Activated CD8-positive, alpha-beta T cell treated with anti-CD3 and anti-CD28 coated beads for 36 hours (primary cell): Measurements from ENCODE around the gene TMEM14C. TPM values are rescaled to one million over a fixed set of nuclear protein-coding genes. Genes with fewer than 3 reads are reported as not detected.
"Not testable (repeated sequence)": the region's sequence is repeated elsewhere in the genome, so short reads cannot be mapped to it uniquely, and the experiment has no call there.

ENCODE experiments used
- ATAC-seq: fragments of 200-7000 bp; cut with Tn5 transposase; one replicate; pipeline ENCODE4 v1.10.0; 2021; ENCODE audit warnings: mild to moderate bottlenecking, moderate library complexity
- CTCF ChIA-PET: fragments of 350-600 bp; sonication (Branson Sonifier 250); formaldehyde crosslinking; loops from one replicate; lab custom pipeline; 2021; ENCODE audit warnings: antibody characterized with exemption; lab: Charles Lee
- POLR2A ChIA-PET: fragments of 350-600 bp; sonication (Branson Sonifier 250); formaldehyde crosslinking; loops from one replicate; lab custom pipeline; 2021; ENCODE audit warnings: antibody characterized with exemption; lab: Charles Lee
- DNase-seq: peaks from one replicate; pipeline ENCODE4 v3.0.0-alpha.2; 2020
- H3K27ac Mint-ChIP-seq: one replicate; pipeline ENCODE4 v1.8.0; 2021; ENCODE audit warnings: mild to moderate bottlenecking, mixed read lengths
- H3K27me3 Mint-ChIP-seq: one replicate; pipeline ENCODE4 v1.8.0; 2021; ENCODE audit warnings: mixed read lengths
- H3K36me3 Mint-ChIP-seq: one replicate; pipeline ENCODE4 v1.8.0; 2021; ENCODE audit warnings: low read depth, mixed read lengths
- H3K4me1 Mint-ChIP-seq: one replicate; pipeline ENCODE4 v1.8.0; 2021; ENCODE audit warnings: low read depth, mixed read lengths
- H3K4me3 Mint-ChIP-seq: one replicate; pipeline ENCODE4 v1.8.0; 2021; ENCODE audit warnings: mild to moderate bottlenecking, moderate library complexity, mixed read lengths
- H3K9me3 Mint-ChIP-seq: one replicate; pipeline ENCODE4 v1.8.0; 2021; ENCODE audit warnings: mixed read lengths
- intact Hi-C: fragments of 100-400 bp; cut with micrococcal nuclease; formaldehyde crosslinking; loops from one replicate; pipeline ENCODE4 v1.10.0; 2022
- total RNA-seq, 2 experiments: library from RNA; stranded (reverse); gene quantifications; one replicate each; pipeline ENCODE4 v1.2.3, GENCODE V29; 2021
- TF ChIP-seq, protein P1 (sequence below): fragments of 200-600 bp; IDR thresholded peaks from one replicate; pipeline ENCODE4 v1.8.0; 2022; ENCODE audit warnings: antibody characterized with exemption, mild to moderate bottlenecking

The TMEM14C gene
- total RNA-seq, 2 experiments from 2014 or later: 60.1 to 62.0 TPM

DNA sequence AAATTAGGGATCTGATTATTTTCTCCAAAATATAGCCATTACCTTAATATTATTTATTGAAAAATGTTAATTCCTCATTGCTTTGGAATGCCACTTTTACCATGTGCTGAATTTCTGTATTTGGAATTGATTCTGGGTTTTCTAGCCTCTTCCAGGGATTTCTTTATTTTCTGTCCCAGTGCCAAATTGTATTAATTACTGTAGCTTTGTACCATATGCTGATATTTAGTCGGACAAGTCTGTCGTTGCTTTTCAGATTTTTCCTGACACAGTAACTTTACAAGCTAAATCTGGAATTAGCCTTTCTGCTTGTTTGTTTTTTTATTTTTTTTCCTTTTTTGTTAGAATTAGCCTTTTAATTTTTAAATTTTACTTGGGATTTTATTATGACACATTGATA lies 13.9 kb downstream of the TMEM14C start:
- intact Hi-C loops: no loop called here
- DNase-seq (no peak), ATAC-seq (no peak)
- H3K9me3 Mint-ChIP-seq: no peaks in the 10 kb centered on the region
- CTCF ChIA-PET: interaction anchor here (1.1 kb wide), 1 partner anchor 65 kb away, joined by 6 read pairs; no protein-coding TSS in a partner anchor
- no peak overlapping the region for H3K27ac Mint-ChIP-seq
- POLR2A ChIA-PET: interaction anchor here (0.6 kb wide), 1 partner anchor 333 kb away, joined by 3 read pairs; no protein-coding TSS in a partner anchor
- H3K4me3 Mint-ChIP-seq: no peak overlapping the region
- no peaks in the 10 kb centered on the region for H3K4me1 Mint-ChIP-seq
- TF ChIP-seq, protein P1, sequence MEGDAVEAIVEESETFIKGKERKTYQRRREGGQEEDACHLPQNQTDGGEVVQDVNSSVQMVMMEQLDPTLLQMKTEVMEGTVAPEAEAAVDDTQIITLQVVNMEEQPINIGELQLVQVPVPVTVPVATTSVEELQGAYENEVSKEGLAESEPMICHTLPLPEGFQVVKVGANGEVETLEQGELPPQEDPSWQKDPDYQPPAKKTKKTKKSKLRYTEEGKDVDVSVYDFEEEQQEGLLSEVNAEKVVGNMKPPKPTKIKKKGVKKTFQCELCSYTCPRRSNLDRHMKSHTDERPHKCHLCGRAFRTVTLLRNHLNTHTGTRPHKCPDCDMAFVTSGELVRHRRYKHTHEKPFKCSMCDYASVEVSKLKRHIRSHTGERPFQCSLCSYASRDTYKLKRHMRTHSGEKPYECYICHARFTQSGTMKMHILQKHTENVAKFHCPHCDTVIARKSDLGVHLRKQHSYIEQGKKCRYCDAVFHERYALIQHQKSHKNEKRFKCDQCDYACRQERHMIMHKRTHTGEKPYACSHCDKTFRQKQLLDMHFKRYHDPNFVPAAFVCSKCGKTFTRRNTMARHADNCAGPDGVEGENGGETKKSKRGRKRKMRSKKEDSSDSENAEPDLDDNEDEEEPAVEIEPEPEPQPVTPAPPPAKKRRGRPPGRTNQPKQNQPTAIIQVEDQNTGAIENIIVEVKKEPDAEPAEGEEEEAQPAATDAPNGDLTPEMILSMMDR: no peak
- H3K36me3 Mint-ChIP-seq: peaks cover 17% of the 10 kb centered on the region
- no peaks in the 10 kb centered on the region for H3K27me3 Mint-ChIP-seq

DNA sequence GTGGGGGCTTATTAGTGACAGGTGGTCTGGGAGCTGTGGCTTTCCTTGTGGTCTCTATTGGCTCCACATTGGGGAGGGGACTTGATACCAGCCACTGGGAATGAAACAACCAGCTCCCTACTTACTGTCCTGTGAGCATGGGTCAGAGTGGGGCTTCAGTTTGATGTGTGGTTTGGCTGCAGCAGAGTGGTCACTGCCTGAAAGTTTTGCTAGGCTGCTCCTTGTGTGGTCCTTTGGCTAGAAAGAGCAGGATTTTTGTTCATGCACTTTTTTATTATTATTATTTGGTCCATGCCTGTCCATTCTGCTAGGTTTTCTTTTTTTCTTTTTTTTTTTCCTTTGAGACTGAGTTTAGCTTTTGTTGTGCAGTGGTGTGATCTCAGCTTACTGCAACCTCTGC lies 17.2 kb downstream of the TMEM14C start:
- Mint-ChIP-seq H3K9me3 (no peaks in the 10 kb centered on the region), H3K27ac (no peak overlapping the region), H3K36me3 (peaks cover 4% of the 10 kb centered on the region), H3K4me1 (no peaks in the 10 kb centered on the region), H3K27me3 (no peaks in the 10 kb centered on the region), H3K4me3 (no peak overlapping the region)
- ATAC-seq (no peak), DNase-seq (no peak)
- CTCF ChIA-PET: no interaction called here
- TF ChIP-seq, protein P1: no peak
- intact Hi-C loops: no loop called here
- POLR2A ChIA-PET: no interaction called here

DNA sequence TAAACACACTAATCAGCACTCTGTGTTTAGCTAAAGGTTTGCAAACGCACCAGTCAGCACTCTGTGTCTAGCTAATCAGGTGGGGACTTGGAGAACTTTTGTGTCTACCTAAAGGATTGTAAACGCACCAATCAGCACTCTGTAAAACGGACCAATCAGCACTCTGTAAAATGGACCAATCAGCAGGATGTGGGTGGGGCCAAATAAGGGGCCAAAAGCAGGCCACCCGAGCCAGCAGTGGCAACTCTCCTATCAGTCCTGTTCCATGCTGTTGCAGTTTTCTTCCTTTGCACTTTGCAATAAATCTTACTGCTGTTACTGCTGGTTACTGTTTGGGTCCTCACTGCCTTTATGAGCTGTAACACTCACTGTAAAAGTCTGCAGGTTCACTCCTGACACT lies 18.8 kb downstream of the TMEM14C start:
- H3K27ac Mint-ChIP-seq, H3K36me3 Mint-ChIP-seq, POLR2A ChIA-PET, ATAC-seq, intact Hi-C loops, H3K4me3 Mint-ChIP-seq, H3K27me3 Mint-ChIP-seq, H3K9me3 Mint-ChIP-seq, H3K4me1 Mint-ChIP-seq: not testable (repeated sequence)
- CTCF ChIA-PET: interaction anchor here (0.9 kb wide), 1 partner anchor 18 kb away, joined by 4 read pairs; no protein-coding TSS in a partner anchor
- peak; percentile 26 for DNase-seq

DNA sequence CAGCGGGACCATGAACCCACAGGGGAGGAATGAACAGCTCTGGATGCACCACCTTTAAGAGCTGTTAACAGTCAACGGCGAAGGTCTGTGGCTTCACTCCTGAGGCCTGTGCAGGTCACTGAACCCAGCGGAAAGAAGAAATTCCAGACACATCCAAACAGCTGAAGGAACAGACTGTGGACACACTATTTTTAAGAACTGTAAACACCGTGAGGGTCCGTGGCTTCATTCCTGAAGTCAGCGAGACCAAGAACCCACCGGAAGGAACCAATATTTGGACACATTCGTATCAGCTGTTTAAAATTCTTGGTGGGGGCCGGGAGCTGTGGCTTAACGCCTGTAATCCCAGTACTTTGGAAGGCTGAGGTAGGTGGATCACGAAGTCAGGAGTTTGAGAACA lies 19.4 kb downstream of the TMEM14C start:
- ATAC-seq (no peak), DNase-seq (no peak)
- Mint-ChIP-seq H3K4me1 (peaks cover 12% of the 10 kb centered on the region), H3K9me3 (no peaks in the 10 kb centered on the region), H3K27me3 (no peaks in the 10 kb centered on the region), H3K4me3 (no peak overlapping the region), H3K27ac (no peak overlapping the region), H3K36me3 (peaks cover 4% of the 10 kb centered on the region)
- ChIA-PET CTCF (interaction anchor here (0.9 kb wide), 2 partner anchors 17 to 27 kb away, joined by 3 to 4 read pairs; no protein-coding TSS in a partner anchor), POLR2A (interaction anchor here (0.9 to 1.4 kb wide), 2 partner anchors 14 to 47 kb away, joined by 4 read pairs; partner anchors contain the start of genes C6orf52 and PAK1IP1)
- TF ChIP-seq, protein P1: no peak
- intact Hi-C loops: no loop called here

DNA sequence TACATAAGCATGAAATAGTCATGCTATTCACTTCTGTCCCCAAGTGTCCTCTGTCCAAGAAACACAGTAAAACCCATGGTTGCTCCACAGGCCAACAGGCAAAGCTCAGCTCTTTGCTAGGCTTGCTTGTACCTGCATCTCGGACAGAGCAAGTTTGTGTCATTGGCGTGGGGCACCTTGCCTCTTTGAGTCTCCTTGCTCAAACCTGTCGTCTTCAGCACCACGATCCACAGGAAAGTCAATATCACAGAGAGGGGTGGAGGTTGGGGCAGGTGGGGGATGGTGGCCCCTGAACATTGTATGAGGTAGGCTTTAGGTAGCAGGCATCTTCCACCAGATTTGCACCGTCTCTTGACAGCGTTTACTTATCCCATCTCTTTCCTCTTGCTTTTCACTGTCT lies 20.6 kb downstream of the TMEM14C start:
- CTCF ChIA-PET: no interaction called here
- Mint-ChIP-seq H3K27me3 (no peaks in the 10 kb centered on the region), H3K27ac (no peak overlapping the region), H3K9me3 (no peaks in the 10 kb centered on the region), H3K36me3 (peaks cover 4% of the 10 kb centered on the region), H3K4me3 (no peak overlapping the region), H3K4me1 (peaks cover 12% of the 10 kb centered on the region)
- TF ChIP-seq, protein P1: no peak
- intact Hi-C loops: no loop called here
- DNase-seq (no peak), ATAC-seq (no peak)
- POLR2A ChIA-PET: interaction anchor here (1.4 kb wide), 1 partner anchor 49 kb away, joined by 4 read pairs; the partner anchor contains the start of genes C6orf52 and PAK1IP1
